Left lung (tissue), 10 donors: ENCODE results near the gene CCBE1. TPM values are rescaled to one million over a fixed set of nuclear protein-coding genes. Genes with fewer than 3 reads are reported as not detected.

Source experiments
- ATAC-seq: fragments of 200-7000 bp; cut with Tn5 transposase; one replicate; pipeline ENCODE4 v1.9.1; 2020; ENCODE audit warnings: moderate library complexity
- DNase-seq, 4 donors: peaks; one replicate each; pipeline ENCODE4 v3.0.0-alpha.2; 2013 to 2020
- H3K27ac ChIP-seq, 2 donors: fragments of 200-600 bp; sonication (generic) in 1 of 2; one replicate each; pipeline versions ENCODE4 v1.5.0 to v1.8.0; 2020 to 2021
- H3K27me3 ChIP-seq, 2 donors: fragments of 200-600 bp; sonication (generic) in 1 of 2; one replicate each; pipeline versions ENCODE4 v1.5.0 to v1.8.0; 2020 to 2021
- H3K36me3 ChIP-seq, 2 donors: fragments of 200-600 bp; sonication (generic) in 1 of 2; one replicate each; pipeline versions ENCODE4 v1.5.0 to v1.8.0; 2020 to 2021
- H3K4me1 ChIP-seq, 2 donors: fragments of 200-600 bp; one replicate each; pipeline ENCODE4 v1.8.0; 2021
- H3K4me3 ChIP-seq, 2 donors: fragments of 200-600 bp; sonication (generic) in 1 of 2; one replicate each; pipeline versions ENCODE4 v1.5.0 to v1.8.0; 2020 to 2021; ENCODE audit warnings: mild to moderate bottlenecking in 1 of 2
- H3K9me3 ChIP-seq, 2 donors: fragments of 200-600 bp; sonication (generic) in 1 of 2; one replicate each; pipeline versions ENCODE4 v1.5.0 to v1.8.0; 2020 to 2021
- intact Hi-C, 2 donors: fragments of 100-400 bp; cut with DNase I; formaldehyde crosslinking; loops; one replicate each; pipeline versions ENCODE4 v1.11.2 to v1.14.2; 2022
- polyA plus RNA-seq, 6 donors: library from polyadenylated mRNA; unstranded; fragments of 120-200 nt; gene quantifications; one replicate each; pipeline ENCODE4 v1.2.1, GENCODE V29; 2013; ENCODE audit not compliant: insufficient read length in 6 of 6
- total RNA-seq, 2 donors: library from RNA; stranded (reverse); fragmentation: NEBNext Ultra II Directional; extraction: Animal tissue kit (Norgen Biotek cat#: 25700); gene quantifications; one replicate each; pipeline ENCODE4 v1.2.1, GENCODE V29; 2021
- TF ChIP-seq, protein P1 (sequence below), 2 donors: fragments of 200-600 bp; sonication (generic) in 1 of 2; IDR thresholded peaks; one replicate each; pipeline versions ENCODE4 v1.5.0 to v1.8.0; 2021; ENCODE audit warnings: antibody characterized with exemption in 2 of 2
- donor health status: DM: no; HTN: yes; CAD: no.
- donor health status: DM: no; HTN: no; CAD: no.

The CCBE1 gene
- total and polyA plus RNA-seq, 8 donors, result 16.0 to 96.5 (median 84.1) TPM

DNA sequence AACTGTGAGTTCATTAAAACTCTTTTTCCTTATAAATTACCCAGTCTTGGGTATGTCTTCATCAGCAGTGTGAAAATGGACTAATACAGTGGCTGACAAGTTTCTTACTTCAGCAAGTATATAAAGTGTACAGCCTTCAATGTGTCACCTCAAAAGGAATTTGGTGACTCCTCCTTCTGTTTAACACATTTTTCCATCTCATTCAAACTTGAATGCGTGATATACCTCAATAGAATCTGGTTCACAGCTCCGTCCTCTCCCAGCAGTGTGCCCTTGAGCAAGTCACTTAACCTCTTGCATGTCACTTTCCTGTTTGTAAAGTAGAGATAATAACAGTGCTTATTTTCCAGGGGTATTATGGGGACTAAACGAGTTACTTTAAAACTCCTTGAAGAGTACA is 159.6 kb downstream of the CCBE1 start:
- no peaks in the 10 kb centered on the region for H3K4me1 ChIP-seq
- no peaks in the 10 kb centered on the region for H3K36me3 ChIP-seq
- intact Hi-C loops, result no loop called here
- DNase-seq (no peak), ATAC-seq (no peak)
- H3K9me3 ChIP-seq, result no peaks in the 10 kb centered on the region
- TF ChIP-seq, protein P1, sequence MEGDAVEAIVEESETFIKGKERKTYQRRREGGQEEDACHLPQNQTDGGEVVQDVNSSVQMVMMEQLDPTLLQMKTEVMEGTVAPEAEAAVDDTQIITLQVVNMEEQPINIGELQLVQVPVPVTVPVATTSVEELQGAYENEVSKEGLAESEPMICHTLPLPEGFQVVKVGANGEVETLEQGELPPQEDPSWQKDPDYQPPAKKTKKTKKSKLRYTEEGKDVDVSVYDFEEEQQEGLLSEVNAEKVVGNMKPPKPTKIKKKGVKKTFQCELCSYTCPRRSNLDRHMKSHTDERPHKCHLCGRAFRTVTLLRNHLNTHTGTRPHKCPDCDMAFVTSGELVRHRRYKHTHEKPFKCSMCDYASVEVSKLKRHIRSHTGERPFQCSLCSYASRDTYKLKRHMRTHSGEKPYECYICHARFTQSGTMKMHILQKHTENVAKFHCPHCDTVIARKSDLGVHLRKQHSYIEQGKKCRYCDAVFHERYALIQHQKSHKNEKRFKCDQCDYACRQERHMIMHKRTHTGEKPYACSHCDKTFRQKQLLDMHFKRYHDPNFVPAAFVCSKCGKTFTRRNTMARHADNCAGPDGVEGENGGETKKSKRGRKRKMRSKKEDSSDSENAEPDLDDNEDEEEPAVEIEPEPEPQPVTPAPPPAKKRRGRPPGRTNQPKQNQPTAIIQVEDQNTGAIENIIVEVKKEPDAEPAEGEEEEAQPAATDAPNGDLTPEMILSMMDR (IDR thresholded peaks at IDR 0.05), result no peak
- no peak overlapping the region for H3K4me3 ChIP-seq
- no peak overlapping the region for H3K27ac ChIP-seq
- H3K27me3 ChIP-seq, result no peaks in the 10 kb centered on the region

DNA sequence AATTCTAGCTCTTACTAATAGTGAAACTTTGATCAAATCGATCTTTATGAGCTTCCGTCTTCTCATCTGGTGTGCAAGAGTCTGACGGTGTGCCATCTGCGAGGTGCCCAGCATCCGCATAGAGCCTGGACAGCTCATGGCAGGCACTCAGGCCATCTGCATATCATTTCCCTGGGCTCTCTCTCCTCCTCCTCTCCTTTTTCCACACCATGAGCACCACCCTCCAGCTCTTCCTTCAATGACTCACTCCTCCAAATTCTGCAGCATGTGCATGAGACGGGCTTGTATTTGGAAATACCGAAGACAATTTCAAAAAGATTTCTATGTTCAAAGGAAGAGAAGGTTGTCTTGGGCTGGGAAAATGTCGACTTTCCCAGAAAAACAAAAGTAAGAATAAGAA is 161.1 kb downstream of the CCBE1 start:
- no peaks in the 10 kb centered on the region for H3K36me3 ChIP-seq
- intact Hi-C loops, result no loop called here
- H3K9me3 ChIP-seq, result no peaks in the 10 kb centered on the region
- peak; percentile 29 for ATAC-seq
- H3K27me3 ChIP-seq, result no peaks in the 10 kb centered on the region
- no peaks in the 10 kb centered on the region for H3K4me1 ChIP-seq
- no peak overlapping the region for H3K4me3 ChIP-seq
- TF ChIP-seq, protein P1 (IDR thresholded peaks at IDR 0.05), result no peak
- no peak for DNase-seq
- no peak overlapping the region for H3K27ac ChIP-seq

DNA sequence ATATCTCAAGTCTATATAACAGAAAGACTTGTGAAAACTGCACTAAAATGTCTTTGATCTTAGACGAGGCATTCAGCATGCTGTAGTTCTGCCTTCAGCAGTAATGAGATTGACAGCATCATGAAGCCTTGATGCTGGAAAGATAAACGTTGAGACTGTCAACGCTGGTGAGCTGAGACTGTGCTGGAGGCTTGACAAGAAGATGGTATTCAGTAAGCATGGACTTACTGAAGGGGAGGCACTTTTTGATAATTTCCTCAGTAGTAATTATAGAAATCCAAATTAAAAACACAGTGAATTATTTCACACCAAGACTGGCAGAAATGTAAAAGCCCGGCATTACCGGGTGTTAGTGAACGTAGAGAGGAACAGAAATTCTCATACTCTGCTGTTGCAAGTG is 162.2 kb downstream of the CCBE1 start:
- Histone ChIP-seq H3K27me3 (no peaks in the 10 kb centered on the region), H3K27ac (no peak overlapping the region), H3K4me3 (no peak overlapping the region), H3K4me1 (no peaks in the 10 kb centered on the region), H3K9me3 (no peaks in the 10 kb centered on the region), H3K36me3 (no peaks in the 10 kb centered on the region)
- ATAC-seq, result no peak
- no peak for DNase-seq
- TF ChIP-seq, protein P1 (IDR thresholded peaks at IDR 0.05), result no peak
- intact Hi-C loops, result no loop called here

DNA sequence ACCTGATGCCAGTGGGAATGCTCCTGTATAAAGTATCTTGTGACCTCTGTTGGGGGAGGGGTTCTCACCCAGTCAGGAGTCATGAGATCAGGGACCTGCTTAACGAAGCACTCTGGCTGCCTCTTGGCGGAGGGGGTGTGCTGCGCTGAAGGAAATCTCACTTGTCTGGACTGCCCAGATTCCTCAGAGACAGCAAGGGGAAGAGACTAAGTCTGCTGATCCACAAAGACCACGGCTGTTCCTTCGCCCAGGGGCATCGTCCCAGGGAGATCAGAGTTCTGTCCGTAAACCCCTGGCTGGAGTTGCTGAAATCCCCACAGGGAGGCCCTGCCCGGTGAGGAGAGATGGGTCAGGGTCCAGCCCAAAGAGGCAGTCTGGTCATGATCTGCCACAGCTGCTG is 168.4 kb downstream of the CCBE1 start:
- Histone ChIP-seq H3K4me3 (no peak overlapping the region), H3K4me1 (no peaks in the 10 kb centered on the region), H3K27me3 (no peaks in the 10 kb centered on the region), H3K36me3 (no peaks in the 10 kb centered on the region), H3K9me3 (no peaks in the 10 kb centered on the region), H3K27ac (no peak overlapping the region)
- intact Hi-C loops, result no loop called here
- no peak for DNase-seq
- no peak for ATAC-seq
- TF ChIP-seq, protein P1 (IDR thresholded peaks at IDR 0.05), result no peak

DNA sequence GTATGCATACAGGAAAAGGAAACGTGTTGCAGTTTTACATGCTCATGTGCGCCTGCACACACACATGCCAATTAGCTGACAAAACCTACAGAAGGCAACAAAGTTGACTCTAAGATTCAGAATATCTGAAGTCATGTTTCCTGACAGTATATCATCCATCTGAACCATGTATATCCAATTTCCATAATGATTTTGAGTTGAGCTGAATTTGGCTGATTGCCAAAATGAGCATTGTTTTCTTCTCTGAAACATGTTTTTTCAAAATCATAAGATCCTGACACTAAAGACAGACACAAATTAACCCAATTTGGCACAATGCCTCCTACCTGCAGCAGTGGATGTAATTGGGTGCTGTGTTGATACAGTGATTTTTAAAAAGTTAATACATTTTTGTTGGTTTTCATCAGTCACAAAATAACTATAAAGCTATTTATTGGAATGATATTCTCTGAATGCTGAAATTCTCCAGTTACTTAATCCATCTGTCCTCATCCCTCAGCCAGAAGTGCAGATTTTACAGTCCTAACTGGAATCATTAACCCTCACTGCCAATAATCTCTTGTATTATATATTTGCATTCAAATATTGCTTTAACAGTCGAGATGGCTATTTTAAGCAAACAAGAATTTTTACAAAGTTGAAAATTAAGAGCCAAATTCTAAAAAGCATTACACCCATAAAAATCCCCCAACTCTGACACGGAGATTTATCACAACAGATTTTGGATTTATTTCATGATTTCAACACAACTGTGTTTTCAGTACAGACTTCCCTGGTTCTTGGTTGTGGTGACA is 176.5 kb downstream of the CCBE1 start:
- ATAC-seq (no peak), DNase-seq (no peak)

More for the DNA sequence above, 176.5 kb downstream of the CCBE1 start:
- Histone ChIP-seq H3K27ac (no peak overlapping the region), H3K4me3 (no peak overlapping the region), H3K27me3 (no peaks in the 10 kb centered on the region), H3K9me3 (no peaks in the 10 kb centered on the region), H3K36me3 (no peaks in the 10 kb centered on the region), H3K4me1 (no peaks in the 10 kb centered on the region)
- intact Hi-C loops, result no loop called here
- TF ChIP-seq, protein P1 (IDR thresholded peaks at IDR 0.05), result no peak
